Panc1 (cell line): ENCODE measurements around the gene PDLIM4. TPM values are rescaled to one million over a fixed set of nuclear protein-coding genes. Genes with fewer than 3 reads are reported as not detected.

Experiments
- ATAC-seq: fragments of 200-7000 bp; cut with Tn5 transposase; 2 replicates; pipeline ENCODE4 v1.9.1; 2020; ENCODE audit warnings: mild to moderate bottlenecking, moderate library complexity
- BruUV-seq: library from RNA; stranded (reverse); fragments of 400-500 nt; replicated peaks from 2 replicates; lab custom pipeline; 2021; lab: Mats Ljungman, UMichigan
- CTCF ChIA-PET: fragments of 300-600 bp; sonication (Branson Sonifier 250); formaldehyde crosslinking; loops from one replicate; lab custom pipeline; 2022; ENCODE audit warnings: antibody characterized with exemption; lab: Charles Lee
- POLR2A ChIA-PET: fragments of 300-600 bp; sonication (Branson Sonifier 250); formaldehyde crosslinking; loops from one replicate; lab custom pipeline; 2022; ENCODE audit warnings: antibody characterized with exemption; lab: Charles Lee
- DNase-seq: peaks from one replicate; pipeline ENCODE4 v3.0.0-alpha.2; 2010; ENCODE audit warnings: low read depth, low spot score
- H3K27ac ChIP-seq: 2 replicates; pipeline ENCODE4 v1.5.1; 2011; ENCODE audit warnings: mild to moderate bottlenecking, low read length, inconsistent platforms
- H3K27me3 ChIP-seq: fragments of 200-500 bp; sonication (Bioruptor generic); 2 replicates; pipeline ENCODE4 v1.6.0; 2014; ENCODE audit warnings: low read length, inconsistent platforms; ENCODE audit not compliant: control insufficient read depth, insufficient read depth
- H3K36me3 ChIP-seq: fragments of 200-500 bp; sonication (Bioruptor generic); 2 replicates; pipeline ENCODE4 v1.5.1; 2014; ENCODE audit warnings: inconsistent platforms, mild to moderate bottlenecking, low read length, moderate library complexity; ENCODE audit not compliant: control insufficient read depth, insufficient read depth
- H3K4me1 ChIP-seq: 2 replicates; pipeline ENCODE4 v1.5.1; 2011; ENCODE audit warnings: inconsistent platforms, mild to moderate bottlenecking, low read length, moderate library complexity; ENCODE audit not compliant: control insufficient read depth, insufficient read depth
- H3K4me3 ChIP-seq, 2 experiments: 2 replicates each; pipeline ENCODE4 v1.5.1; 2011 to 2012; ENCODE audit warnings: low read depth in 2 of 2, low read length in 2 of 2, mild to moderate bottlenecking in 2 of 2, inconsistent platforms in 1 of 2, moderate library complexity in 1 of 2
- H3K9me3 ChIP-seq: fragments of 200-500 bp; sonication (Bioruptor generic); 2 replicates; pipeline ENCODE4 v1.5.1; 2014; ENCODE audit warnings: low read depth, mild to moderate bottlenecking, inconsistent platforms, low read length, moderate library complexity; ENCODE audit not compliant: control insufficient read depth, insufficient read depth
- POLR2AphosphoS5 ChIP-seq: IDR thresholded peaks from 2 replicates; pipeline ENCODE4 v1.6.1; 2012; ENCODE audit warnings: mild to moderate bottlenecking, low read depth, low read length, moderate library complexity
- SIN3A ChIP-seq: IDR thresholded peaks from 2 replicates; pipeline ENCODE4 v1.6.1; 2012; ENCODE audit warnings: low read depth, mild to moderate bottlenecking, low read length, moderate library complexity, borderline replicate concordance; ENCODE audit not compliant: insufficient read depth
- TCF7L2 ChIP-seq: IDR thresholded peaks from 2 replicates; pipeline ENCODE4 v1.6.1; 2011; ENCODE audit warnings: mild to moderate bottlenecking, low read depth, low read length, inconsistent platforms
- in situ Hi-C: cut with HindIII; loops from 2 replicates; pipeline ENCODE4 v1.10.0; 2016; ENCODE audit warnings: low sequenced_read_pairs, low pct_unique_long_range_greater_than_20kb
- intact Hi-C: fragments of 100-400 bp; cut with micrococcal nuclease; formaldehyde crosslinking; loops from one replicate; pipeline ENCODE4 v1.10.0; 2022; ENCODE audit not compliant: unreplicated experiment
- total RNA-seq: library from RNA; stranded (reverse); gene quantifications from one replicate; pipeline ENCODE4 v1.2.1, GENCODE V29; 2021; ENCODE audit not compliant: unreplicated experiment
- TF ChIP-seq, protein P1 (sequence below), 2 experiments: IDR thresholded peaks; 2 replicates each; pipeline ENCODE4 v1.6.1; 2011 to 2012; ENCODE audit warnings: low read depth in 2 of 2, control low read depth in 1 of 2, low read length in 1 of 2, mild to moderate bottlenecking in 1 of 2, moderate library complexity in 1 of 2; ENCODE audit not compliant: insufficient read depth in 1 of 2
- TF ChIP-seq, protein P2 (sequence below): fragments of 450-650 bp; IDR thresholded peaks from 2 replicates; pipeline ENCODE4 v1.5.1; 2017; ENCODE audit warnings: mild to moderate bottlenecking

Gene PDLIM4
- total RNA-seq, 1 experiment from 2014 or later, result 9.9 TPM

DNA sequence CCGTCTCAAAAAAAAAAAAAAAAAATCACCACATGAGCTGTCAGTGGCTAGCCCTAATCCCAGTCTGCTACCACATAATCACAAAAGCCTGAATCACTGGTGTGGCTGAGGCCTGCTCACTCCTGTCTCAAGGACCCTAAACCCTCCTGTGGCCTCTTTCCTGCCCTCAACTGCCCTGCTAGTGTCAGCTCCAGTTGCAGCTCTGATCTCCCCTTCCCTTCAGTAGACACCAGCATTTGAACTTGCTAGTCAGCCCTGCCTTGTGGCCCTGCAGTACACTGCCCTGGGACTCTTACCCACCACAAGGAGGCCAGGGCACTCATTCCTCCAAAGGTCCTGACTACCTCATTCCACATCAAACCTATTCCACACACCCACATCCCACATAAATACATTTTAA is 20.4 kb upstream of the PDLIM4 start:
- H3K27me3 ChIP-seq, result no peaks in the 10 kb centered on the region
- no peak overlapping the region for H3K4me3 ChIP-seq
- no peak overlapping the region for H3K27ac ChIP-seq
- no peaks in the 10 kb centered on the region for H3K4me1 ChIP-seq
- no peak for DNase-seq
- 0 out of 2 replicates have a peak, but pooled peaks cover 3% of the 10 kb centered on the region for H3K9me3 ChIP-seq
- POLR2A ChIA-PET, result no interaction called here
- intact Hi-C loops, result no loop called here
- BruUV-seq, result no TSS peak
- CTCF ChIA-PET, result interaction anchor here (1.7 kb wide), 1 partner anchor 56 kb away, joined by 6 read pairs; no protein-coding TSS in a partner anchor
- no peak for ATAC-seq
- no peaks in the 10 kb centered on the region for H3K36me3 ChIP-seq
- in situ Hi-C loops, result no loop called here
- TF ChIP-seq POLR2AphosphoS5, result no peak
- TF ChIP-seq, protein P1, sequence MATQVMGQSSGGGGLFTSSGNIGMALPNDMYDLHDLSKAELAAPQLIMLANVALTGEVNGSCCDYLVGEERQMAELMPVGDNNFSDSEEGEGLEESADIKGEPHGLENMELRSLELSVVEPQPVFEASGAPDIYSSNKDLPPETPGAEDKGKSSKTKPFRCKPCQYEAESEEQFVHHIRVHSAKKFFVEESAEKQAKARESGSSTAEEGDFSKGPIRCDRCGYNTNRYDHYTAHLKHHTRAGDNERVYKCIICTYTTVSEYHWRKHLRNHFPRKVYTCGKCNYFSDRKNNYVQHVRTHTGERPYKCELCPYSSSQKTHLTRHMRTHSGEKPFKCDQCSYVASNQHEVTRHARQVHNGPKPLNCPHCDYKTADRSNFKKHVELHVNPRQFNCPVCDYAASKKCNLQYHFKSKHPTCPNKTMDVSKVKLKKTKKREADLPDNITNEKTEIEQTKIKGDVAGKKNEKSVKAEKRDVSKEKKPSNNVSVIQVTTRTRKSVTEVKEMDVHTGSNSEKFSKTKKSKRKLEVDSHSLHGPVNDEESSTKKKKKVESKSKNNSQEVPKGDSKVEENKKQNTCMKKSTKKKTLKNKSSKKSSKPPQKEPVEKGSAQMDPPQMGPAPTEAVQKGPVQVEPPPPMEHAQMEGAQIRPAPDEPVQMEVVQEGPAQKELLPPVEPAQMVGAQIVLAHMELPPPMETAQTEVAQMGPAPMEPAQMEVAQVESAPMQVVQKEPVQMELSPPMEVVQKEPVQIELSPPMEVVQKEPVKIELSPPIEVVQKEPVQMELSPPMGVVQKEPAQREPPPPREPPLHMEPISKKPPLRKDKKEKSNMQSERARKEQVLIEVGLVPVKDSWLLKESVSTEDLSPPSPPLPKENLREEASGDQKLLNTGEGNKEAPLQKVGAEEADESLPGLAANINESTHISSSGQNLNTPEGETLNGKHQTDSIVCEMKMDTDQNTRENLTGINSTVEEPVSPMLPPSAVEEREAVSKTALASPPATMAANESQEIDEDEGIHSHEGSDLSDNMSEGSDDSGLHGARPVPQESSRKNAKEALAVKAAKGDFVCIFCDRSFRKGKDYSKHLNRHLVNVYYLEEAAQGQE (IDR thresholded peaks at IDR 0.05; ENCODE audit: insufficient read depth in 1 of 2, low read depth in 2 of 2, low read length in 1 of 2), result no peak
- no peak for TF ChIP-seq SIN3A
- no peak for TF ChIP-seq TCF7L2
- TF ChIP-seq, protein P2, sequence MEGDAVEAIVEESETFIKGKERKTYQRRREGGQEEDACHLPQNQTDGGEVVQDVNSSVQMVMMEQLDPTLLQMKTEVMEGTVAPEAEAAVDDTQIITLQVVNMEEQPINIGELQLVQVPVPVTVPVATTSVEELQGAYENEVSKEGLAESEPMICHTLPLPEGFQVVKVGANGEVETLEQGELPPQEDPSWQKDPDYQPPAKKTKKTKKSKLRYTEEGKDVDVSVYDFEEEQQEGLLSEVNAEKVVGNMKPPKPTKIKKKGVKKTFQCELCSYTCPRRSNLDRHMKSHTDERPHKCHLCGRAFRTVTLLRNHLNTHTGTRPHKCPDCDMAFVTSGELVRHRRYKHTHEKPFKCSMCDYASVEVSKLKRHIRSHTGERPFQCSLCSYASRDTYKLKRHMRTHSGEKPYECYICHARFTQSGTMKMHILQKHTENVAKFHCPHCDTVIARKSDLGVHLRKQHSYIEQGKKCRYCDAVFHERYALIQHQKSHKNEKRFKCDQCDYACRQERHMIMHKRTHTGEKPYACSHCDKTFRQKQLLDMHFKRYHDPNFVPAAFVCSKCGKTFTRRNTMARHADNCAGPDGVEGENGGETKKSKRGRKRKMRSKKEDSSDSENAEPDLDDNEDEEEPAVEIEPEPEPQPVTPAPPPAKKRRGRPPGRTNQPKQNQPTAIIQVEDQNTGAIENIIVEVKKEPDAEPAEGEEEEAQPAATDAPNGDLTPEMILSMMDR, result no peak

DNA sequence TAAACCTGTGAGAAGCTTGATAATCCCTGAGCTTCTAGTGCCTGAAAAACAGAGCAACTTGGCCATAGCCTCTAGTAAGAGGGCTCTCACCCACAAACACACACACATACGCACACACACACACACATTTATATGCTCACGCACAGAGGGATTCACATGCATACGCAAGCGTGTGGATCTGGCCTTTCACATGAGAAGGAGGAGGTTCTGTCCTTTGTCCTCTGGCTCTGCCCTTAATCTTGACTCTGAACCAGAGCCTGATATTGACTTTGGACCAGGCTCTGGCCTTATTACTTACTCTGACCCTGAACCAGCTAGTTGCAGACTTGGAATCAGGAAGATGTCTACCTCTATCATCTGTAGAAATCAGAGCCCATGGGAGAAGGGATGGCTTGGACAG is 19.8 kb upstream of the PDLIM4 start:
- H3K4me3 ChIP-seq, result no peak overlapping the region
- CTCF ChIA-PET, result interaction anchor here (0.6 to 1.7 kb wide), 13 partner anchors 10 to 1097 kb away, joined by 3 to 6 read pairs (median 4); partner anchors contain the start of gene P4HA2
- no peaks in the 10 kb centered on the region for H3K27me3 ChIP-seq
- no peaks in the 10 kb centered on the region for H3K36me3 ChIP-seq
- no TSS peak for BruUV-seq
- H3K4me1 ChIP-seq, result no peaks in the 10 kb centered on the region
- intact Hi-C loops (no loop called here), in situ Hi-C loops (no loop called here)
- H3K9me3 ChIP-seq, result 0 out of 2 replicates have a peak, but pooled peaks cover 3% of the 10 kb centered on the region
- DNase-seq (no peak), ATAC-seq (no peak)
- no peak for TF ChIP-seq POLR2AphosphoS5
- no peak for TF ChIP-seq TCF7L2
- TF ChIP-seq, protein P2, result no peak
- no peak for TF ChIP-seq SIN3A
- TF ChIP-seq, protein P1 (IDR thresholded peaks at IDR 0.05; ENCODE audit: insufficient read depth in 1 of 2, low read depth in 2 of 2, low read length in 1 of 2), result no peak
- POLR2A ChIA-PET, result no interaction called here
- H3K27ac ChIP-seq, result no peak overlapping the region
